SK-N-SH (cell line): ENCODE measurements around the gene TUBA4A. TPM values are rescaled to one million over a fixed set of nuclear protein-coding genes. Genes with fewer than 3 reads are reported as not detected.

Experiments used
- CTCF ChIA-PET: fragments of 300-600, 350-600 bp; formaldehyde crosslinking; extraction: SDS; loops from one replicate; lab custom pipeline; 2021; lab: Yijun Ruan, JAX
- POLR2A ChIA-PET: fragments of 350-600 bp; sonication (Branson Sonifier 250); formaldehyde crosslinking; extraction: SDS; loops from one replicate; lab custom pipeline; 2020; ENCODE audit warnings: antibody characterized with exemption, inconsistent platforms; lab: Yijun Ruan, JAX
- DNase-seq: peaks from one replicate; pipeline ENCODE4 v3.0.0; 2012
- H2AFZ ChIP-seq: fragments of 200-600 bp; sonication (generic); 2 replicates; pipeline ENCODE4 v1.8.1; 2016; ENCODE audit warnings: antibody characterized with exemption, mild to moderate bottlenecking, low read depth
- H3F3A ChIP-seq: fragments of 200-600 bp; sonication (generic); replicated peaks from 2 replicates; pipeline ENCODE3; 2016; ENCODE audit warnings: antibody characterized with exemption, mild to moderate bottlenecking; ENCODE audit not compliant: insufficient read depth
- H3K27ac ChIP-seq, 2 experiments: fragments of 200-500 bp in 1 of 2; fragments of 200-600 bp in 1 of 2; sonication (Bioruptor generic) in 1 of 2; sonication (generic), shearing (Covaris generic) in 1 of 2; 2 replicates each; pipeline versions ENCODE4 v1.5.1 to v1.6.1; 2014 to 2016; ENCODE audit warnings: low read depth in 2 of 2, inconsistent platforms in 1 of 2, low read length in 1 of 2, mild to moderate bottlenecking in 1 of 2, mixed read lengths in 1 of 2
- H3K27me3 ChIP-seq: fragments of 200-600 bp; sonication (generic), shearing (Covaris generic); 2 replicates; pipeline ENCODE4 v1.6.1; 2016; ENCODE audit warnings: mixed run types; ENCODE audit not compliant: insufficient read depth
- H3K36me3 ChIP-seq, 2 experiments: fragments of 200-500 bp in 1 of 2; fragments of 200-600 bp in 1 of 2; sonication (Bioruptor generic) in 1 of 2; sonication (generic) in 1 of 2; replicated peaks in 1 of 2; 2 replicates each; pipeline versions ENCODE3 to v1.5.1; 2014 to 2016; ENCODE audit warnings: low read length in 1 of 2, mild to moderate bottlenecking in 1 of 2; ENCODE audit not compliant: insufficient read depth in 2 of 2, control insufficient read depth in 1 of 2
- H3K4me1 ChIP-seq, 2 experiments: fragments of 200-500 bp in 1 of 2; fragments of 200-600 bp in 1 of 2; sonication (Bioruptor generic) in 1 of 2; sonication (generic), shearing (Covaris generic) in 1 of 2; 2 replicates each; pipeline versions ENCODE4 v1.5.1 to v1.6.1; 2014 to 2016; ENCODE audit warnings: low read depth in 1 of 2, low read length in 1 of 2, mixed run types in 1 of 2; ENCODE audit not compliant: insufficient read depth in 2 of 2, control insufficient read depth in 1 of 2
- H3K4me2 ChIP-seq: fragments of 200-600 bp; sonication (generic), shearing (Covaris generic); 2 replicates; pipeline ENCODE4 v1.6.1; 2017; ENCODE audit warnings: mixed run types
- H3K4me3 ChIP-seq, 2 experiments: fragments of 200-500 bp in 1 of 2; fragments of 200-600 bp in 1 of 2; sonication (Bioruptor generic) in 1 of 2; sonication (generic), shearing (Covaris generic) in 1 of 2; 2 replicates each; pipeline versions ENCODE4 v1.5.1 to v1.8.1; 2014 to 2016; ENCODE audit warnings: low read depth in 2 of 2, inconsistent platforms in 1 of 2, low read length in 1 of 2, mild to moderate bottlenecking in 1 of 2, mixed read lengths in 1 of 2, moderate library complexity in 1 of 2
- H3K79me2 ChIP-seq: fragments of 200-600 bp; sonication (generic); 2 replicates; pipeline ENCODE4 v1.8.1; 2017; ENCODE audit warnings: mild to moderate bottlenecking; ENCODE audit not compliant: insufficient read depth
- H3K9ac ChIP-seq: fragments of 200-600 bp; sonication (generic); 2 replicates; pipeline ENCODE4 v1.6.1; 2017; ENCODE audit warnings: mixed run types
- H3K9me2 ChIP-seq: fragments of 200-600 bp; sonication (generic); 2 replicates; pipeline ENCODE4 v1.6.1; 2017; ENCODE audit warnings: mixed run types
- H3K9me3 ChIP-seq: fragments of 200-600 bp; sonication (generic); 2 replicates; pipeline ENCODE4 v1.6.1; 2017; ENCODE audit warnings: mixed run types, mild to moderate bottlenecking, moderate library complexity
- H4K20me1 ChIP-seq: fragments of 200-600 bp; sonication (generic); 2 replicates; pipeline ENCODE4 v1.6.1; 2017; ENCODE audit warnings: mild to moderate bottlenecking, mixed run types; ENCODE audit not compliant: insufficient read depth
- CHD2 ChIP-seq: fragments of 150-350 bp; IDR thresholded peaks from 2 replicates; pipeline ENCODE4 v1.6.1; 2018; ENCODE audit warnings: low read length; ENCODE audit not compliant: partially characterized antibody
- EP300 ChIP-seq, 2 experiments: IDR thresholded peaks; 2 replicates each; pipeline versions ENCODE4 v1.4.0 to v1.6.1; 2012; ENCODE audit warnings: borderline replicate concordance in 1 of 2, low read depth in 1 of 2, low read length in 1 of 2
- FOSL2 ChIP-seq: IDR thresholded peaks from 2 replicates; pipeline ENCODE4 v1.4.0; 2012; ENCODE audit warnings: low read depth, mild to moderate bottlenecking, moderate library complexity, borderline replicate concordance
- FOXM1 ChIP-seq: IDR thresholded peaks from 2 replicates; pipeline ENCODE4 v1.4.0; 2012; ENCODE audit warnings: low read depth, mild to moderate bottlenecking
- JUND ChIP-seq: IDR thresholded peaks from 2 replicates; pipeline ENCODE4 v1.4.0; 2012
- MXI1 ChIP-seq: IDR thresholded peaks from 2 replicates; pipeline ENCODE4 v1.6.1; 2012; ENCODE audit warnings: mild to moderate bottlenecking, low read depth, low read length, improper control_type of control experiment
- NFIC ChIP-seq: IDR thresholded peaks from 2 replicates; pipeline ENCODE4 v1.4.0; 2012; ENCODE audit warnings: borderline replicate concordance
- NRF1 ChIP-seq: IDR thresholded peaks from 2 replicates; pipeline ENCODE4 v1.6.1; 2012; ENCODE audit warnings: low read depth, mild to moderate bottlenecking, low read length
- PBX3 ChIP-seq: IDR thresholded peaks from 2 replicates; pipeline ENCODE4; 2012
- RAD21 ChIP-seq: IDR thresholded peaks from 2 replicates; pipeline ENCODE4 v1.6.1; 2012; ENCODE audit warnings: mild to moderate bottlenecking, low read length
- REST ChIP-seq: IDR thresholded peaks from 2 replicates; pipeline ENCODE4 v1.6.1; 2012; ENCODE audit warnings: mild to moderate bottlenecking, low read depth, low read length, moderate library complexity
- RXRA ChIP-seq: IDR thresholded peaks from 2 replicates; pipeline ENCODE4 v1.4.0; 2012; ENCODE audit warnings: low read depth, mild to moderate bottlenecking, borderline replicate concordance
- SIN3A ChIP-seq: IDR thresholded peaks from 2 replicates; pipeline ENCODE4 v1.6.1; 2012; ENCODE audit warnings: low read depth, mild to moderate bottlenecking, low read length, moderate library complexity, borderline replicate concordance
- SMC3 ChIP-seq: IDR thresholded peaks from 2 replicates; pipeline ENCODE4 v1.6.1; 2012; ENCODE audit warnings: low read depth, low read length, improper control_type of control experiment
- TCF12 ChIP-seq: IDR thresholded peaks from 2 replicates; pipeline ENCODE4 v1.4.0; 2012
- TEAD4 ChIP-seq: IDR thresholded peaks from 2 replicates; pipeline ENCODE4 v1.4.0; 2012; ENCODE audit warnings: mild to moderate bottlenecking, borderline replicate concordance; ENCODE audit not compliant: insufficient read depth
- USF2 ChIP-seq: fragments of 150-350 bp; IDR thresholded peaks from 2 replicates; pipeline ENCODE4 v1.6.1; 2017; ENCODE audit warnings: antibody characterized with exemption, low read length, low read depth, borderline replicate concordance
- YY1 ChIP-seq: IDR thresholded peaks from 2 replicates; pipeline ENCODE4 v1.4.0; 2012; ENCODE audit warnings: low read depth, mild to moderate bottlenecking
- WGBS: methylation state at CpG from one replicate; pipeline ENCODE4 v1.1.6; 2017; ENCODE audit warnings: low lambda C conversion rate; 5-methylcytosine and 5-hydroxymethylcytosine counted together
- polyA plus RNA-seq, 3 experiments: library from polyadenylated mRNA; depleted of rRNA; stranded (reverse); fragments of >200 nt; gene quantifications; 2 replicates each; pipeline ENCODE4 v1.2.3, GENCODE V29; 2012

Gene TUBA4A
- polyA plus RNA-seq, 1 of the 3 experiments (the other 2 are of a cell fraction): 6.2 TPM

GRCh38 chr2:219207134-219207883 is 46.4 kb downstream of the TUBA4A start:
- Histone ChIP-seq H3K36me3 (peaks cover 9 to 26% of the 10 kb centered on the region in 2 experiments), H3F3A (peaks cover 15% of the 10 kb centered on the region), H4K20me1 (no peaks in the 10 kb centered on the region), H3K9me3 (no peaks in the 10 kb centered on the region), H3K9ac (peak overlapping the region; percentile 17; the same call in 1 of the 2 replicates), H3K79me2 (no peaks in the 10 kb centered on the region), H3K4me3 (peak overlapping the region; percentile 69), H3K4me1 (peaks cover 13 to 20% of the 10 kb centered on the region in 2 experiments; a peak in 3 of 4 replicates), H2AFZ (peak overlapping the region; percentile 17; the same call in 1 of the 2 replicates), H3K4me2 (peak overlapping the region; percentile 86), H3K9me2 (no peaks in the 10 kb centered on the region), H3K27ac (peak overlapping the region; percentile 67 to 83; a peak in 3 of 4 replicates), H3K27me3 (no peaks in the 10 kb centered on the region)
- 23% methylated on average over 19 of the region's 22 CpGs for WGBS
- CTCF ChIA-PET: interaction anchor here (0.6 to 4.0 kb wide), 4 partner anchors 10 to 81 kb away, joined by 3 to 26 read pairs (median 12); partner anchors contain the start of genes ABCB6, CNPPD1 and SLC23A3
- TF ChIP-seq NRF1 (peak; percentile 28; the same call in 1 of the 2 replicates), FOXM1 (no peak), FOSL2 (no peak), MXI1 (peak; percentile 86)
- POLR2A ChIA-PET: interaction anchor here (1.2 to 4.6 kb wide), 4 partner anchors 10 to 333 kb away, joined by 4 to 52 read pairs (median 8); partner anchors contain the start of genes ABCB6, GLB1L and STK16
- no peak for DNase-seq

- Histone ChIP-seq H3K27ac (peak within 1 kb of the TSS; percentile 67 to 93; a peak in 3 of 4 replicates), H3K79me2 (no peaks in the 10 kb centered on the region), H3K9me2 (no peaks in the 10 kb centered on the region), H4K20me1 (no peaks in the 10 kb centered on the region), H3K36me3 (peaks cover 9 to 26% of the 10 kb centered on the region in 2 experiments), H3F3A (peaks cover 15% of the 10 kb centered on the region), H3K4me1 (peaks cover 13 to 20% of the 10 kb centered on the region in 2 experiments; a peak in 3 of 4 replicates), H3K4me3 (peak within 1 kb of the TSS; percentile 69), H3K9me3 (no peaks in the 10 kb centered on the region), H2AFZ (peak within 1 kb of the TSS; percentile 59), H3K4me2 (peak within 1 kb of the TSS; percentile 86), H3K9ac (peak within 1 kb of the TSS; percentile 50; the same call in 1 of the 2 replicates), H3K27me3 (no peaks in the 10 kb centered on the region)
- ChIA-PET CTCF (interaction anchor here (0.6 to 4.0 kb wide), 7 partner anchors 11 to 182 kb away, joined by 3 to 26 read pairs (median 5); partner anchors contain the start of genes ABCB6, CNPPD1 and SLC23A3), POLR2A (interaction anchor here (0.6 to 4.6 kb wide), 9 partner anchors 11 to 423 kb away, joined by 3 to 52 read pairs (median 4); partner anchors contain the start of genes ABCB6, CNPPD1, GLB1L and STK16)
- peak; percentile 99 for DNase-seq
- WGBS: 3% methylated on average over 15 of the region's 76 CpGs
- TF ChIP-seq USF2 (no peak), NFIC (no peak), TEAD4 (no peak), TCF12 (no peak), RXRA (no peak), SIN3A (no peak; the same call in 1 of the 2 replicates), RAD21 (0 out of 2 replicates have a peak, but pooled peaks have one; percentile 2), JUND (no peak), SMC3 (no peak), REST (0 out of 2 replicates have a peak, but pooled peaks have one; percentile 32), PBX3 (no peak; the same call in 1 of the 2 replicates), EP300 (IDR thresholded peaks at IDR 0.05; ENCODE audit: borderline replicate concordance in 1 of 2, low read depth in 1 of 2, low read length in 1 of 2) (no peak), YY1 (no peak), CHD2 (no peak)
Measured at GRCh38 chr2:219206328-219207133, 47.2 kb downstream of the TUBA4A start, which contains the start of gene ZFAND2B. Gene ZFAND2B, plus strand, starts transcription at chr2:219206782. Its CDS starts 206 bp downstream, at chr2:219206988.
